Ishikawa (cell line): ENCODE measurements around the gene DIS3L2.

ENCODE experiments used
- CEBPB ChIP-seq: IDR thresholded peaks from 2 replicates; pipeline ENCODE4 v1.6.1; 2012
- CREB1 ChIP-seq: IDR thresholded peaks from 2 replicates; pipeline ENCODE4 v1.6.1; 2012; ENCODE audit warnings: low read depth
- EGR1 ChIP-seq: IDR thresholded peaks from 2 replicates; pipeline ENCODE4 v1.6.1; 2012
- EP300 ChIP-seq: IDR thresholded peaks from 2 replicates; pipeline ENCODE4 v1.6.1; 2012; ENCODE audit warnings: borderline replicate concordance
- FOXM1 ChIP-seq: IDR thresholded peaks from 2 replicates; pipeline ENCODE4 v1.6.1; 2012; ENCODE audit warnings: low read depth, borderline replicate concordance
- NFIC ChIP-seq: IDR thresholded peaks from 2 replicates; pipeline ENCODE4 v1.6.1; 2012
- RAD21 ChIP-seq: IDR thresholded peaks from 2 replicates; pipeline ENCODE4 v1.6.1; 2012; ENCODE audit warnings: low read depth
- TAF1 ChIP-seq: IDR thresholded peaks from 2 replicates; pipeline ENCODE4 v1.6.1; 2012; ENCODE audit warnings: low read depth, mild to moderate bottlenecking
- TCF12 ChIP-seq: IDR thresholded peaks from 2 replicates; pipeline ENCODE4 v1.6.1; 2012; ENCODE audit warnings: low read depth
- TEAD4 ChIP-seq: IDR thresholded peaks from 2 replicates; pipeline ENCODE4 v1.6.1; 2012
- YY1 ChIP-seq: IDR thresholded peaks from 2 replicates; pipeline ENCODE4 v1.6.1; 2012; ENCODE audit warnings: low read depth
- ZBTB7A ChIP-seq: IDR thresholded peaks from 2 replicates; pipeline ENCODE4 v1.6.1; 2012; ENCODE audit warnings: low read depth
- TF ChIP-seq, protein P1 (sequence below): IDR thresholded peaks from 2 replicates; pipeline ENCODE4 v1.6.1; 2012; ENCODE audit warnings: low read depth, mild to moderate bottlenecking
- TF ChIP-seq, protein P2 (sequence below): IDR thresholded peaks from 2 replicates; pipeline ENCODE4 v1.6.1; 2012
- TF ChIP-seq, protein P3 (sequence below): IDR thresholded peaks from 2 replicates; pipeline ENCODE4 v1.6.1; 2012

The DIS3L2 gene

DNA sequence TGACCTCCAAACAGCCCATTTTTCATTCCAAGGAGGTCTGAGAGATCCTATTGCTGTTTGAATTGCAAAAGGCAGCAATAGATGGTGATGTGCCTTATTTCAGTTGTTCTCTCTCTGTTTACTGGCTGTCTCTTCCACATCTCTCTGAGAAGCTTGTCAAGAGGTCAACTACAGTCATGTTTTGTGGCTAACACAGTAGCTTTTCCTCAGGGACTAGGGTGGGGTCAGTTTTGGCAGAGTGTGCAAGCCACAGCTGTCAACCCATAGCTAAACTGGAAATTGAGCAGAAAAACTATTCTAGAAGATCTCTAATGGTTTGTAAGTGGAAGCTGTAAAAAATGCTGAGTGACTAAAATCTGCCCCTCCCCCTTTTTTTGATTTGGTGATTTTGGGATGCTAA is 67.1 kb downstream of the DIS3L2 start:
- TF ChIP-seq, protein P1, sequence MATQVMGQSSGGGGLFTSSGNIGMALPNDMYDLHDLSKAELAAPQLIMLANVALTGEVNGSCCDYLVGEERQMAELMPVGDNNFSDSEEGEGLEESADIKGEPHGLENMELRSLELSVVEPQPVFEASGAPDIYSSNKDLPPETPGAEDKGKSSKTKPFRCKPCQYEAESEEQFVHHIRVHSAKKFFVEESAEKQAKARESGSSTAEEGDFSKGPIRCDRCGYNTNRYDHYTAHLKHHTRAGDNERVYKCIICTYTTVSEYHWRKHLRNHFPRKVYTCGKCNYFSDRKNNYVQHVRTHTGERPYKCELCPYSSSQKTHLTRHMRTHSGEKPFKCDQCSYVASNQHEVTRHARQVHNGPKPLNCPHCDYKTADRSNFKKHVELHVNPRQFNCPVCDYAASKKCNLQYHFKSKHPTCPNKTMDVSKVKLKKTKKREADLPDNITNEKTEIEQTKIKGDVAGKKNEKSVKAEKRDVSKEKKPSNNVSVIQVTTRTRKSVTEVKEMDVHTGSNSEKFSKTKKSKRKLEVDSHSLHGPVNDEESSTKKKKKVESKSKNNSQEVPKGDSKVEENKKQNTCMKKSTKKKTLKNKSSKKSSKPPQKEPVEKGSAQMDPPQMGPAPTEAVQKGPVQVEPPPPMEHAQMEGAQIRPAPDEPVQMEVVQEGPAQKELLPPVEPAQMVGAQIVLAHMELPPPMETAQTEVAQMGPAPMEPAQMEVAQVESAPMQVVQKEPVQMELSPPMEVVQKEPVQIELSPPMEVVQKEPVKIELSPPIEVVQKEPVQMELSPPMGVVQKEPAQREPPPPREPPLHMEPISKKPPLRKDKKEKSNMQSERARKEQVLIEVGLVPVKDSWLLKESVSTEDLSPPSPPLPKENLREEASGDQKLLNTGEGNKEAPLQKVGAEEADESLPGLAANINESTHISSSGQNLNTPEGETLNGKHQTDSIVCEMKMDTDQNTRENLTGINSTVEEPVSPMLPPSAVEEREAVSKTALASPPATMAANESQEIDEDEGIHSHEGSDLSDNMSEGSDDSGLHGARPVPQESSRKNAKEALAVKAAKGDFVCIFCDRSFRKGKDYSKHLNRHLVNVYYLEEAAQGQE = no peak
- TF ChIP-seq ZBTB7A (no peak), RAD21 (no peak), YY1 (no peak), CEBPB (no peak), TAF1 (no peak), TEAD4 (no peak)

DNA sequence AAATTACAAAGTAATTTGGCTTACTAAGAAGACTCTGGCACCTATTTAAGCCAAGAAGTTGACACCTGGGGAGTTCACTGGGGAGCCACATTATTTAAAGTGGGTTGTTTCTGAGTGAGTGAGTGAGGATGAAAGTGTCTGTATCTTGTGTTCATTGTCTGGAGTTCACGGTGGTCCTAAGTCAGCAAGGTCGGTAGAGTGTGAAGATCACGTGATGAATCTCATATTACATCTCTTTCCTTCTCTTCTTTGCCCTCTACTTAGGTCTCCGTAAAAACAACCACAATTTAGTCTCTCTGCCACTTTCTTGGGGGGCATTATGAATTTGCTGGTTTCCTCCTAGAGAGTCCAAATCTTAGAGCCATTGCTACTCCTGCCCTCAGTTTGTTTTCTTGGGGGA is 67.8 kb downstream of the DIS3L2 start:
- TF ChIP-seq, protein P1 = no peak
- TF ChIP-seq NFIC (no peak), EP300 (no peak)

DNA sequence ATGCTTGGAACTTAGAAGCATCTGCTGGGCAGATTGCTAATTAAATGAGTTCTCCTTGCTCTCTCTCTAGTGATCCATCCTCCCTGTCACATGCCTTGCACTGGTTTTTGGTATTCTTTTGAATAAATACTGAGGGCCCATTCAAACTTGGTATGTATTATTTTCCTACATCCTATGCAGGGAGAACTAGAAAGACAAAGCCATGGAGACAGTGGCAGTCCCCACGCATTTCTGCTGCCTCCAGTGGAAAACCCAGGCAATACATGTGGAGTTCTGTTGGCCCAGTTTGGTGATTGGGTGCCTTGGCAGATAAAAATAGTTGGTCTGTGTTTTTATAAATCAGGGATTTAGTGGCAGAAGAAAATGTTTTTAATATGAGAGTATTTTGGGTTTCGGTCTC is 68.7 kb downstream of the DIS3L2 start:
- TF ChIP-seq RAD21 (peak; percentile 19; the same call in 1 of the 2 replicates), YY1 (no peak), CREB1 (no peak)

DNA sequence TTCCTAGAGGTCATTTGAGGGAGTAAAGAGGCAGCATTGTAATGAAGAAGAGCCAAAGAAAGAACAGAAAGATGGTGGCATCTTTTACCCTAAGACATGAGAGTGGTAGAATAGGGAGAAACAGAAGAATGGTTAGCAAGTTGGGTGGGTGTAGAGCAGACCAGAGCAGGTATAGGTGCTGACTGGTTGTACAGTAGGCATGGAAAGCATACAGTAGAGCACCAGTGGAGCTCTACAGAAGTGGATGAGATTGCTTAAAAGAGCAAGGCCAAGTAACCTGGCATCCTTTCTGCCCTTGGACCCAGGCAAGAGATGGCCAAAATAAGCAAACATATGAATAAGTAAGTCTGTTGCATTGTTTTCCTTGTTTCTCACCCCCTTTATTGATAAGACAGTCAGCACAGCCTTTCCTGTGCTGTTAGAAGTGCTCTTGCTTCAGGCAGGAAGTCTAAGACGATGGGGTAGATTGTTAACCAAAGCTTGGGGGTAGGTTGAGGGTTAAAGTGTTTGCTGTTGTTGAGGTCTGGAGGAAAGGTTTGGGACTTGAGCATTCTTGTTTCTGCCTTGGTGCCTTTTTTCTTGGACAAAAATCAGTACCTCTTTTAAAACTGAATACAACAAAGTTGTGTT is 76.9 kb downstream of the DIS3L2 start:
- TF ChIP-seq YY1 (no peak), CEBPB (no peak), CREB1 (no peak), RAD21 (no peak), TCF12 (no peak), TAF1 (no peak), TEAD4 (no peak), ZBTB7A (no peak), FOXM1 (no peak), NFIC (no peak), EP300 (no peak), EGR1 (no peak)
- TF ChIP-seq, protein P2, sequence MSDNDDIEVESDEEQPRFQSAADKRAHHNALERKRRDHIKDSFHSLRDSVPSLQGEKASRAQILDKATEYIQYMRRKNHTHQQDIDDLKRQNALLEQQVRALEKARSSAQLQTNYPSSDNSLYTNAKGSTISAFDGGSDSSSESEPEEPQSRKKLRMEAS = no peak
- TF ChIP-seq, protein P1 = no peak
- TF ChIP-seq, protein P3, sequence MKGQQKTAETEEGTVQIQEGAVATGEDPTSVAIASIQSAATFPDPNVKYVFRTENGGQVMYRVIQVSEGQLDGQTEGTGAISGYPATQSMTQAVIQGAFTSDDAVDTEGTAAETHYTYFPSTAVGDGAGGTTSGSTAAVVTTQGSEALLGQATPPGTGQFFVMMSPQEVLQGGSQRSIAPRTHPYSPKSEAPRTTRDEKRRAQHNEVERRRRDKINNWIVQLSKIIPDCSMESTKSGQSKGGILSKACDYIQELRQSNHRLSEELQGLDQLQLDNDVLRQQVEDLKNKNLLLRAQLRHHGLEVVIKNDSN = no peak

DNA sequence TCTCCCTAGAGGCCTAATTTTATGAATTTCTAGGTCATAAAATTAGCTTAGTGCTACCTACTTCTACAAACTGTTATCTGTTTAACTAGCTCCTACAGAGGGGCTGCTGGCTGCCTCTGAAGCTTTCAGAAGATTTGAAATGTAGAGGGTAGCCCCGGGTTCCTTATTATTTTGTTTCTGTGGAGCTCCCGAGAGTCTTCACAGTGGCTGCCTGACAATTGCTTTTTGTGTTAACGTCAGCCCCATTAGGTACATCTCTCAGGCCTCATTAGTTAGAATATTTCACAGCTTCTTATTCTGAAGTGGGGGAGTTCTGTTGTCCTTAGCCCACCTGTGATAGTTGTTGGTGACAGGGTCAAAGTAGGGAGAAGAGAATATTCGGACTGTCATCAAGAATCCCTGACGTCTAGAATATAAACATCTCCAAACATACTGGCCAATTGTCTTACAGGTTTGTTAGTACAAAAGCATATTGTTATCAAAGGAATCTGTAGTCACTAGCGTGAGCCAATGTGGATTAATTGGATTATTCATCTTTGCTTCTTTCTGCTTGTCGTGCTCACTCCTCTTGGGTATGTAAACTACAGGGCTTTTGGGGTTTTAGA is 77.5 kb downstream of the DIS3L2 start:
- TF ChIP-seq CREB1 (no peak), TCF12 (no peak), TAF1 (no peak), ZBTB7A (no peak), NFIC (no peak), TEAD4 (no peak), EGR1 (no peak), CEBPB (no peak), YY1 (no peak), FOXM1 (no peak), RAD21 (no peak), EP300 (no peak)
- TF ChIP-seq, protein P2 = no peak
- TF ChIP-seq, protein P1 = no peak
- TF ChIP-seq, protein P3 = no peak
